Measurements from ENCODE around the gene ADAM8.

GRCh38 chr10:133285217-133285616, 8.5 kb upstream of the ADAM8 start:
- TF ChIP-seq KAT2A (conservative IDR thresholded peaks at IDR 0.05; ENCODE audit: control insufficient read depth, low read depth, low read length): no peak
- no peak for TF ChIP-seq POLR2AphosphoS2 (IDR thresholded peaks at IDR 0.05; ENCODE audit: low read depth, low read length)
- no peak for TF ChIP-seq LARP7 (IDR thresholded peaks at IDR 0.05)
- TF ChIP-seq MXI1 (IDR thresholded peaks at IDR 0.05; ENCODE audit: low read depth, low read length): no peak
- no peak for TF ChIP-seq NFYB (IDR thresholded peaks at IDR 0.05; ENCODE audit: insufficient read depth, low read depth, low read length)
- no peak for TF ChIP-seq PBX3 (IDR thresholded peaks at IDR 0.05; ENCODE audit: insufficient replicate concordance, low read depth, low read length)
- TF ChIP-seq FOXM1 (IDR thresholded peaks at IDR 0.05; ENCODE audit: low read depth, low read length): no peak
- TF ChIP-seq CTCF (IDR thresholded peaks at IDR 0.05 in 2 of 3, conservative IDR thresholded peaks at IDR 0.05 in 1 of 3; ENCODE audit: control insufficient read depth in 2 of 3, extremely low read depth in 1 of 3, insufficient read depth in 1 of 3, low read depth in 3 of 3, low read length in 3 of 3): no peak
- no peak for TF ChIP-seq POLR2A (IDR thresholded peaks at IDR 0.05; ENCODE audit: low read depth, low read length)
